ENCODE measurements around the gene NAPSA.

The NAPSA gene

GRCh38 chr19:50380137-50380536, 14.7 kb upstream of the NAPSA start:
- H3K27me3 ChIP-seq (ENCODE audit: insufficient read depth, low read length): no peaks in the 10 kb centered on the region
- no peak overlapping the region for H3K4me3 ChIP-seq (ENCODE audit: low read length)
- H3K9me3 ChIP-seq (ENCODE audit: low read length): no peaks in the 10 kb centered on the region
- no peak overlapping the region for H2AFZ ChIP-seq (ENCODE audit: low read depth, low read length)
- peaks cover 44% of the 10 kb centered on the region for H3K36me3 ChIP-seq (ENCODE audit: insufficient read depth, low read length)
- H3K4me1 ChIP-seq (ENCODE audit: insufficient read depth, low read length): peaks cover 13% of the 10 kb centered on the region

GRCh38 chr19:50379602-50380001, 14.2 kb upstream of the NAPSA start:
- H3K4me3 ChIP-seq (ENCODE audit: low read length): no peak overlapping the region
- H3K9me3 ChIP-seq (ENCODE audit: low read length): no peaks in the 10 kb centered on the region
- no peaks in the 10 kb centered on the region for H3K27me3 ChIP-seq (ENCODE audit: insufficient read depth, low read length)
- H2AFZ ChIP-seq (ENCODE audit: low read depth, low read length): no peak overlapping the region
- peaks cover 44% of the 10 kb centered on the region for H3K36me3 ChIP-seq (ENCODE audit: insufficient read depth, low read length)
- H3K4me1 ChIP-seq (ENCODE audit: insufficient read depth, low read length): peaks cover 8% of the 10 kb centered on the region

- Histone ChIP-seq H3K4me3 (ENCODE audit: low read length) (no peak overlapping the region), H2AFZ (ENCODE audit: low read depth, low read length) (no peak overlapping the region), H3K9me3 (ENCODE audit: low read length) (no peaks in the 10 kb centered on the region), H3K27me3 (ENCODE audit: insufficient read depth, low read length) (no peaks in the 10 kb centered on the region), H3K4me1 (ENCODE audit: insufficient read depth, low read length) (peaks cover 7% of the 10 kb centered on the region), H3K36me3 (ENCODE audit: insufficient read depth, low read length) (peaks cover 44% of the 10 kb centered on the region)
Measured at GRCh38 chr19:50378863-50379236, 13.4 kb upstream of the NAPSA start.

- Histone ChIP-seq H3K4me1 (ENCODE audit: insufficient read depth, low read length) (peaks cover 4% of the 10 kb centered on the region), H3K4me3 (ENCODE audit: low read length) (no peak overlapping the region), H3K27me3 (ENCODE audit: insufficient read depth, low read length) (no peaks in the 10 kb centered on the region), H3K36me3 (ENCODE audit: insufficient read depth, low read length) (peaks cover 44% of the 10 kb centered on the region), H3K9me3 (ENCODE audit: low read length) (no peaks in the 10 kb centered on the region), H2AFZ (ENCODE audit: low read depth, low read length) (no peak overlapping the region)
Measured at GRCh38 chr19:50378169-50378862, 12.9 kb upstream of the NAPSA start.

GRCh38 chr19:50377517-50377916, 12.1 kb upstream of the NAPSA start:
- H3K36me3 ChIP-seq (ENCODE audit: insufficient read depth, low read length): peaks cover 44% of the 10 kb centered on the region
- peaks cover 4% of the 10 kb centered on the region for H3K4me1 ChIP-seq (ENCODE audit: insufficient read depth, low read length)
- no peaks in the 10 kb centered on the region for H3K9me3 ChIP-seq (ENCODE audit: low read length)
- no peak overlapping the region for H3K4me3 ChIP-seq (ENCODE audit: low read length)
- H2AFZ ChIP-seq (ENCODE audit: low read depth, low read length): no peak overlapping the region
- no peaks in the 10 kb centered on the region for H3K27me3 ChIP-seq (ENCODE audit: insufficient read depth, low read length)

GRCh38 chr19:50377051-50377461, 11.6 kb upstream of the NAPSA start:
- Histone ChIP-seq H3K9me3 (ENCODE audit: low read length) (no peaks in the 10 kb centered on the region), H3K4me3 (ENCODE audit: low read length) (peak overlapping the region; percentile 43), H3K36me3 (ENCODE audit: insufficient read depth, low read length) (peaks cover 41% of the 10 kb centered on the region)

GRCh38 chr19:50376166-50377050, 11.0 kb upstream of the NAPSA start, which contains the start of gene NR1H2:
Gene NR1H2 (plus strand): TSS chr19:50376457. CDS start chr19:50377606, 1,149 bp downstream.
- no peaks in the 10 kb centered on the region for H3K27me3 ChIP-seq (ENCODE audit: insufficient read depth, low read length)
- peaks cover 35% of the 10 kb centered on the region for H3K36me3 ChIP-seq (ENCODE audit: insufficient read depth, low read length)
- H3K9me3 ChIP-seq (ENCODE audit: low read length): no peaks in the 10 kb centered on the region
- peak within 1 kb of the TSS; percentile 90 for H3K4me3 ChIP-seq (ENCODE audit: low read length)
- peak within 1 kb of the TSS; percentile 55 for H2AFZ ChIP-seq (ENCODE audit: low read depth, low read length)
- peaks cover 4% of the 10 kb centered on the region for H3K4me1 ChIP-seq (ENCODE audit: insufficient read depth, low read length)

More at GRCh38 chr19:50377051-50377461, 11.6 kb upstream of the NAPSA start:
- H3K27me3 ChIP-seq (ENCODE audit: insufficient read depth, low read length): no peaks in the 10 kb centered on the region
- no peak overlapping the region for H2AFZ ChIP-seq (ENCODE audit: low read depth, low read length)
- H3K4me1 ChIP-seq (ENCODE audit: insufficient read depth, low read length): peaks cover 4% of the 10 kb centered on the region

- Histone ChIP-seq H3K27me3 (ENCODE audit: insufficient read depth, low read length) (no peaks in the 10 kb centered on the region), H3K4me3 (ENCODE audit: low read length) (no peak overlapping the region), H3K4me1 (ENCODE audit: insufficient read depth, low read length) (peaks cover 9% of the 10 kb centered on the region), H3K9me3 (ENCODE audit: low read length) (no peaks in the 10 kb centered on the region), H2AFZ (ENCODE audit: low read depth, low read length) (no peak overlapping the region), H3K36me3 (ENCODE audit: insufficient read depth, low read length) (no peaks in the 10 kb centered on the region)
Measured at GRCh38 chr19:50371914-50372475, 6.6 kb upstream of the NAPSA start.

GRCh38 chr19:50368649-50369570, 3.5 kb upstream of the NAPSA start:
- Histone ChIP-seq H2AFZ (ENCODE audit: low read depth, low read length) (peak overlapping the region; percentile 29), H3K4me3 (ENCODE audit: low read length) (peak overlapping the region; percentile 42), H3K9me3 (ENCODE audit: low read length) (no peaks in the 10 kb centered on the region), H3K36me3 (ENCODE audit: insufficient read depth, low read length) (no peaks in the 10 kb centered on the region), H3K27me3 (ENCODE audit: insufficient read depth, low read length) (no peaks in the 10 kb centered on the region), H3K4me1 (ENCODE audit: insufficient read depth, low read length) (peaks cover 6% of the 10 kb centered on the region)

GRCh38 chr19:50362656-50363424, 2.6 kb downstream of the NAPSA start:
- Histone ChIP-seq H3K9me3 (ENCODE audit: low read length) (peaks cover under 1% of the 10 kb centered on the region), H3K27me3 (ENCODE audit: insufficient read depth, low read length) (no peaks in the 10 kb centered on the region), H3K4me3 (ENCODE audit: low read length) (no peak overlapping the region), H3K4me1 (ENCODE audit: insufficient read depth, low read length) (no peaks in the 10 kb centered on the region), H2AFZ (ENCODE audit: low read depth, low read length) (no peak overlapping the region), H3K36me3 (ENCODE audit: insufficient read depth, low read length) (no peaks in the 10 kb centered on the region)

GRCh38 chr19:50362030-50362412, 3.4 kb downstream of the NAPSA start:
- Histone ChIP-seq H3K36me3 (ENCODE audit: insufficient read depth, low read length) (no peaks in the 10 kb centered on the region), H3K4me3 (ENCODE audit: low read length) (no peak overlapping the region), H2AFZ (ENCODE audit: low read depth, low read length) (no peak overlapping the region), H3K9me3 (ENCODE audit: low read length) (peaks cover 2% of the 10 kb centered on the region), H3K4me1 (ENCODE audit: insufficient read depth, low read length) (no peaks in the 10 kb centered on the region), H3K27me3 (ENCODE audit: insufficient read depth, low read length) (no peaks in the 10 kb centered on the region)
